WTC11 (cell line): ENCODE results near the gene PRSS33.

Experiments
- CREB1 ChIP-seq: sonication (generic); formaldehyde crosslinking; IDR thresholded peaks from 2 replicates; pipeline ENCODE4 v1.8.0; 2023; ENCODE audit warnings: mild to moderate bottlenecking, missing genetic modification reagents
- TEAD1 ChIP-seq: sonication (generic); formaldehyde crosslinking; IDR thresholded peaks from 2 replicates; pipeline ENCODE4 v1.8.0; 2022; ENCODE audit warnings: mild to moderate bottlenecking, missing genetic modification reagents
- TP53 ChIP-seq: sonication (generic); formaldehyde crosslinking; IDR thresholded peaks from 2 replicates; pipeline ENCODE4 v1.8.1; 2023; ENCODE audit warnings: mild to moderate bottlenecking, missing genetic modification reagents
- ZBTB21 ChIP-seq: sonication (generic); formaldehyde crosslinking; IDR thresholded peaks from 2 replicates; pipeline ENCODE4 v1.8.1; 2023; ENCODE audit warnings: mild to moderate bottlenecking, missing genetic modification reagents, borderline replicate concordance

- TF ChIP-seq CREB1 (CRISPR knock-in tag) = no peak
- no peak for TF ChIP-seq ZBTB21
- TF ChIP-seq TP53 (CRISPR knock-in tag) = no peak
- no peak for TF ChIP-seq TEAD1 (CRISPR knock-in tag)
Observed at GRCh38 chr16:2791174-2791573, 3.8 kb upstream of the PRSS33 start.
